DND-41 (cell line): ENCODE results near the gene PFKFB3.

Experiments
- ATAC-seq: fragments of 200-7000 bp; cut with Tn5 transposase; 3 replicates; pipeline ENCODE4 v1.9.1; 2021; ENCODE audit warnings: low read depth; ENCODE audit not compliant: insufficient read depth
- DNase-seq: peaks from one replicate; pipeline ENCODE4 v3.0.0-alpha.2; 2020
- H2AFZ ChIP-seq: 2 replicates; pipeline ENCODE4 v1.6.0; 2012; ENCODE audit warnings: low read depth, low read length
- H3K27ac ChIP-seq: 2 replicates; pipeline ENCODE4 v1.5.1; 2012; ENCODE audit warnings: low read length, inconsistent platforms
- H3K27me3 ChIP-seq: fragments of 200-600 bp; sonication (generic); 2 replicates; pipeline ENCODE4 v1.6.0; 2012; ENCODE audit warnings: low read length, mild to moderate bottlenecking, inconsistent platforms; ENCODE audit not compliant: insufficient read depth, poor library complexity
- H3K36me3 ChIP-seq: 2 replicates; pipeline ENCODE4 v1.5.1; 2012; ENCODE audit warnings: low read length, inconsistent platforms; ENCODE audit not compliant: insufficient read depth
- H3K4me1 ChIP-seq: 2 replicates; pipeline ENCODE4 v1.5.1; 2012; ENCODE audit warnings: mild to moderate bottlenecking, low read length; ENCODE audit not compliant: insufficient read depth
- H3K4me2 ChIP-seq: 2 replicates; pipeline ENCODE4 v1.6.0; 2012; ENCODE audit warnings: mild to moderate bottlenecking, moderate library complexity, low read length, inconsistent platforms; ENCODE audit not compliant: insufficient read depth
- H3K4me3 ChIP-seq, 2 experiments: fragments of 200-600 bp in 1 of 2; shearing (Covaris generic) in 1 of 2; 2 replicates each; pipeline ENCODE4 v1.5.1; 2012 to 2016; ENCODE audit warnings: inconsistent platforms in 2 of 2, low read length in 2 of 2, mild to moderate bottlenecking in 2 of 2, low read depth in 1 of 2, moderate library complexity in 1 of 2
- H3K79me2 ChIP-seq: 2 replicates; pipeline ENCODE4 v1.6.0; 2012; ENCODE audit warnings: low read length, inconsistent platforms; ENCODE audit not compliant: insufficient read depth
- H3K9ac ChIP-seq: 2 replicates; pipeline ENCODE4 v1.6.0; 2012; ENCODE audit warnings: low read depth, mild to moderate bottlenecking, inconsistent platforms, low read length, moderate library complexity
- H3K9me3 ChIP-seq: 2 replicates; pipeline ENCODE4 v1.5.1; 2012; ENCODE audit warnings: low read length, moderate library complexity, mild to moderate bottlenecking, inconsistent platforms; ENCODE audit not compliant: insufficient read depth, severe bottlenecking
- H4K20me1 ChIP-seq: 2 replicates; pipeline ENCODE4 v1.6.0; 2012; ENCODE audit warnings: low read length; ENCODE audit not compliant: insufficient read depth
- EZH2 ChIP-seq: IDR thresholded peaks from 3 replicates; pipeline ENCODE4 v1.6.1; 2012; ENCODE audit warnings: borderline replicate concordance, low read depth, mild to moderate bottlenecking, moderate library complexity, low read length, inconsistent platforms; ENCODE audit not compliant: severe bottlenecking
- TF ChIP-seq, protein P1 (sequence below): IDR thresholded peaks from 2 replicates; pipeline ENCODE4 v1.5.1; 2012; ENCODE audit warnings: borderline replicate concordance, low read length, moderate library complexity, mild to moderate bottlenecking; ENCODE audit not compliant: poor library complexity, severe bottlenecking; ENCODE audit errors: extremely low read depth

PFKFB3 gene

DNA sequence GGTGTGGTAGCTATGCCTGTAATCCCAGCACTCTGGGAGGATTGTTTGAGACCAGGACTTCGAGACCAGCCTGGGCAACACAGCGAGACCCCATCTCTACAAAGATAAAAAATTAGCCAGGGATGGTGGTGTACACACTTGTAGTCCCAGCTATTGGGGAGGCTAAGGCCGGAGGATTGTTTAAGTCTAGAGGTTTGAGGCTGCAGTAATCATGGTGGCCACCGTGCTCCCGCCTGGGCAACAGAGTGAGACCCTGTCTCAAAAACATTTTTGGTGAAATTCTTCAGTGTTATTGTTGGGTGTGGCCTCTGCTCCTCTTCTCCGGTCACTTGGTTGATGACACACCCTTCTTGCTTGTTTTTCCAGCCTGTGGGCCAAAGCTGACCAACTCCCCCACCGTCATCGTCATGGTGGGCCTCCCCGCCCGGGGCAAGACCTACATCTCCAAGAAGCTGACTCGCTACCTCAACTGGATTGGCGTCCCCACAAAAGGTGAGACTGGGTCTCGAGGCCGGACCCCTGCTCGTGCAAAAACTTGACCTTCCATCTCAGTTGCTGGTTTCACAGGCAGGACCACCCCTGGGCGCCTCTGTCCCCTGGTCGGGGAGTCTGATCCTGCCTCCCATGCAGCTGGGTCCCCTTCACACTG, 10.6 kb downstream of the PFKFB3 start:
- H3K27ac ChIP-seq, result no peak overlapping the region
- DNase-seq, result no peak
- H3K4me2 ChIP-seq, result no peak overlapping the region
- H3K4me3 ChIP-seq, result no peak overlapping the region
- peaks cover 87% of the 10 kb centered on the region for H3K36me3 ChIP-seq
- H2AFZ ChIP-seq, result no peak overlapping the region
- TF ChIP-seq, protein P1, sequence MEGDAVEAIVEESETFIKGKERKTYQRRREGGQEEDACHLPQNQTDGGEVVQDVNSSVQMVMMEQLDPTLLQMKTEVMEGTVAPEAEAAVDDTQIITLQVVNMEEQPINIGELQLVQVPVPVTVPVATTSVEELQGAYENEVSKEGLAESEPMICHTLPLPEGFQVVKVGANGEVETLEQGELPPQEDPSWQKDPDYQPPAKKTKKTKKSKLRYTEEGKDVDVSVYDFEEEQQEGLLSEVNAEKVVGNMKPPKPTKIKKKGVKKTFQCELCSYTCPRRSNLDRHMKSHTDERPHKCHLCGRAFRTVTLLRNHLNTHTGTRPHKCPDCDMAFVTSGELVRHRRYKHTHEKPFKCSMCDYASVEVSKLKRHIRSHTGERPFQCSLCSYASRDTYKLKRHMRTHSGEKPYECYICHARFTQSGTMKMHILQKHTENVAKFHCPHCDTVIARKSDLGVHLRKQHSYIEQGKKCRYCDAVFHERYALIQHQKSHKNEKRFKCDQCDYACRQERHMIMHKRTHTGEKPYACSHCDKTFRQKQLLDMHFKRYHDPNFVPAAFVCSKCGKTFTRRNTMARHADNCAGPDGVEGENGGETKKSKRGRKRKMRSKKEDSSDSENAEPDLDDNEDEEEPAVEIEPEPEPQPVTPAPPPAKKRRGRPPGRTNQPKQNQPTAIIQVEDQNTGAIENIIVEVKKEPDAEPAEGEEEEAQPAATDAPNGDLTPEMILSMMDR, result no peak
- no peak for TF ChIP-seq EZH2
- H3K9ac ChIP-seq, result no peak overlapping the region
- peaks cover 80% of the 10 kb centered on the region for H4K20me1 ChIP-seq
- H3K9me3 ChIP-seq, result no peaks in the 10 kb centered on the region
- H3K4me1 ChIP-seq, result peaks cover 11% of the 10 kb centered on the region
- H3K79me2 ChIP-seq, result peaks cover 66% of the 10 kb centered on the region
- H3K27me3 ChIP-seq, result no peaks in the 10 kb centered on the region
- no peak for ATAC-seq

DNA sequence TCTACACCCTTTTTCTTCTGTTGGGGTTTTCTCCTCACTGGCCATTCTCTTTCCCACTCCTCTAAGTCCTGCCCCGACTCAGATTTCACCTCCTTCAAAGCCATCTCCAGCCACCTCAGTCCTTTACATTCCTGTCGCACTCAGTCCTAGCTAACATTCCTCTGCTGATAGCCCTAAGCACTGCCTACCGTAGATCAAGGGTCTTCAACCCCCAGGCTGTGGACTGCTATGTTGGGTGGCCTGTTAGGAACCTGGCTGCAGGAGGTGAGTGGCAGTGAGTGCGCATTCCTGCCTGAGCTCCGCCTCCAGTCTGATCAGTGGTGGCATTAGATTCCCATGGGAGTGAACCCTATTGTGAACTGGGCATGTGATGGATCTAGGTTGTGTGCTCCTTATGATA, 11.2 kb downstream of the PFKFB3 start:
- Histone ChIP-seq H3K9me3 (no peaks in the 10 kb centered on the region), H3K9ac (no peak overlapping the region), H3K4me1 (peaks cover 6% of the 10 kb centered on the region), H3K36me3 (peaks cover 87% of the 10 kb centered on the region), H3K27ac (no peak overlapping the region), H4K20me1 (peaks cover 78% of the 10 kb centered on the region), H3K4me3 (no peak overlapping the region), H2AFZ (no peak overlapping the region), H3K79me2 (peaks cover 61% of the 10 kb centered on the region), H3K27me3 (no peaks in the 10 kb centered on the region), H3K4me2 (no peak overlapping the region)
- no peak for TF ChIP-seq EZH2
- TF ChIP-seq, protein P1, result no peak
- no peak for ATAC-seq
- no peak for DNase-seq

DNA sequence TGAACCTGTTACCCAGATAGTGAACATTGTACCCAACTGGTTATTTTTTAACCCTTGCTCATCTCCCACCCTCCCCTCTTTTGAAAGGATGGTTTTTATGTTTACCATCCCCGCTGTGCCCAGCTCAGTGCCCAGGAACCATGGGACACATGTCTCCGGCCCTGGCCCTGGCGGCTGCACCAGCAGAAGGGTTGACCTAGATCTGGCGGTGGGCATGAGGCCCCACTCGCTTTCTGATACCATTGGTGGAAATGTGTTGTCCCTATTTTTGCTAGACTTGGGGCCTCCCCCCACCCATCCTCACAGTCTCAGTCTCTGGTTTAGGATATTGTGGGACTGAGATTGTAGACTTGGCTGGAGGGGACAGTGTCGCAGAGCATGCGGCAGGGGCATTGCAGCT, 11.9 kb downstream of the PFKFB3 start:
- peaks cover 88% of the 10 kb centered on the region for H3K36me3 ChIP-seq
- peaks cover 54% of the 10 kb centered on the region for H3K79me2 ChIP-seq
- TF ChIP-seq EZH2, result no peak
- H3K27me3 ChIP-seq, result no peaks in the 10 kb centered on the region
- no peak overlapping the region for H3K9ac ChIP-seq
- no peaks in the 10 kb centered on the region for H3K9me3 ChIP-seq
- no peak overlapping the region for H2AFZ ChIP-seq
- H3K4me3 ChIP-seq, result no peak overlapping the region
- DNase-seq, result no peak
- no peak overlapping the region for H3K4me2 ChIP-seq
- H3K4me1 ChIP-seq, result peaks cover 3% of the 10 kb centered on the region; the same call in 1 of the 2 replicates
- no peak for ATAC-seq
- H3K27ac ChIP-seq, result no peak overlapping the region
- H4K20me1 ChIP-seq, result peaks cover 78% of the 10 kb centered on the region

DNA sequence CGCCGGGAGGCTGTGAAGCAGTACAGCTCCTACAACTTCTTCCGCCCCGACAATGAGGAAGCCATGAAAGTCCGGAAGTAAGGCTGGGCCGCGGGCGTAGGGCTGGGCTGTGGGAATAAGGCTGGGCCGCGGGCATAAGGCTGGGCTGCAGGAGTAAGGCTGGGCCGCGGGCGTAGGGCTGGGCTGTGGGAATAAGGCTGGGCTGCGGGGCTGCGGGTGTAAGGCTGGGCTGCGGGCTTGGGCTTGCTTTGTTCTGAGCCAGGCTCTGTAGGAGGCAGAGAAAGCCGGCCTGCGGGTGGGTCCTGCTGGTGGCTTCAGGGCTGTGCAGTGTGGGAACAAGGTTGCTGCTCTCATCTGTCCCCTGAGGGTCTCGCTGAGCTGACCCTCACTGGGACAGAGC, 12.5 kb downstream of the PFKFB3 start:
- H4K20me1 ChIP-seq, result peaks cover 73% of the 10 kb centered on the region
- H3K79me2 ChIP-seq, result peaks cover 48% of the 10 kb centered on the region
- no peaks in the 10 kb centered on the region for H3K9me3 ChIP-seq
- H3K4me1 ChIP-seq, result peaks cover 3% of the 10 kb centered on the region; the same call in 1 of the 2 replicates
- no peak overlapping the region for H3K4me2 ChIP-seq
- H3K36me3 ChIP-seq, result peaks cover 90% of the 10 kb centered on the region
- H3K27ac ChIP-seq, result no peak overlapping the region
- no peak overlapping the region for H2AFZ ChIP-seq
- H3K27me3 ChIP-seq, result no peaks in the 10 kb centered on the region
- DNase-seq (no peak), ATAC-seq (no peak)
- H3K9ac ChIP-seq, result no peak overlapping the region
- no peak for TF ChIP-seq EZH2
- TF ChIP-seq, protein P1, result no peak
- no peak overlapping the region for H3K4me3 ChIP-seq
